CD4-positive, alpha-beta T cell treated with Interleukin-2 at 100 ng/mL for 4 hours (primary cell): Measurements from ENCODE around the gene SFT2D3.

Experiments
- DNase-seq: peaks from one replicate; pipeline ENCODE4 v3.0.0-alpha.2; 2020; ENCODE audit warnings: low spot score

SFT2D3 gene

DNA sequence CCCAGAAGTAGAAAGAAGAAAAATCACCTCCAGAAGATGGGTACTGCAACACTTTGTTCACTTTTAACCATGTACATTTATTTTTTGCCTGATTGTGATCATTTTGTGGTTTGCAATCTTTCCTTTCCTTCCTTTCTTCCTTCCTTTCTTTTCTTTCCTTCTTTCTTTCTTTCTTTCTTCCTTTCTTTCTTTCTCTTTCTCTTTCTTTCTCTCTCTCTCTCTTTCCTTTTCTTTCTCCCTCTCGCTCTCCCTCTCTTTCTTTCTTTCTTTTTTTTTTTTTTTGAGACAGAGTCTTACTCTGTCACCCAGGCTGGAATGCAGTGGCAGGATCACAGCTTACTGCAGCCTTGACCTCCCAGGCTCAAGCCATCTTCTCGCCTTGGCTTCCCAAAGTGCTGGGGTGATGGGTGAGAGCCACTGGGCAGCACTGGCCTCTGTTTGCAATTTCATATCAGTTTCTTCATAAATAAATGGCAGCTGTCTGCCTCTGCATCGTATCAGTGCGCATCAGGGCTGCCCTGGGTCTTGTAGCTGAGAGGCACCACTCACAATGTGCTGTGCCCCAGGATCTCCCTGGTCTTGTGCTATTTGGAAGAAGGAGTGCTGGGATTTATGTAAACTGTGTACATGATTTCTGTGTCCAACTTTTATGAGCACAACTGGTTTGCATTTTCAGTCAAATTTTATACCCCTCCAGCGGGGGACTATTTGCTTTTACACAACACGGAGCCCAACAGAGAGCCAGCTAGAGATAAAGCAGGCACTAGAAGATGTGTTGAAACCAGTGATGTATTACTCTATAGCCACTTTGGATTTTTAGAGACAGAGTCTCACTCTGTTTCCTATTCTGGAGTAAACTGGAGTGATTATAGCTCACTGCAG lies 19.1 kb upstream of the SFT2D3 start:
- no peak for DNase-seq

- no peak for DNase-seq
Measured at GRCh38 chr2:127683056-127683455, 18.2 kb upstream of the SFT2D3 start.

DNA sequence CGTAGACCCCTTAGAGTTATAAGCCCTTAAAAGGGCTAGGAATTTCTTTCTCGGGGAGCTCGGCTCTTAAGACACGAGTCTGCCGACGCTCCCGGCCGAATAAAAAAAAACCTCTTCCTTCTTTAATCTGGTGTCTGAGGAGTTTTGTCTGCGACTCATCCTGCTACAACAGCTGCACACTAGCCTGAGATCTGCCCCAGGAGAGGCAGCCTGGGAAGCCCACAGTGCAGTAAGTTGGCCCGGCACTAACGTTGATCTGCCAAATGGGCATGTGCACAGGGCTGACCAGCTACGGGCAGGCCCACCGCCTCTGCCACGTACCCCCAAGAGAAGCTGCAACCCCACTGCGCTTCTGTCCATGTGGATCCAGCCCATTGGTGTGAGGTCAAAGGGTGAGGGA lies 17.5 kb upstream of the SFT2D3 start:
- no peak for DNase-seq

DNA sequence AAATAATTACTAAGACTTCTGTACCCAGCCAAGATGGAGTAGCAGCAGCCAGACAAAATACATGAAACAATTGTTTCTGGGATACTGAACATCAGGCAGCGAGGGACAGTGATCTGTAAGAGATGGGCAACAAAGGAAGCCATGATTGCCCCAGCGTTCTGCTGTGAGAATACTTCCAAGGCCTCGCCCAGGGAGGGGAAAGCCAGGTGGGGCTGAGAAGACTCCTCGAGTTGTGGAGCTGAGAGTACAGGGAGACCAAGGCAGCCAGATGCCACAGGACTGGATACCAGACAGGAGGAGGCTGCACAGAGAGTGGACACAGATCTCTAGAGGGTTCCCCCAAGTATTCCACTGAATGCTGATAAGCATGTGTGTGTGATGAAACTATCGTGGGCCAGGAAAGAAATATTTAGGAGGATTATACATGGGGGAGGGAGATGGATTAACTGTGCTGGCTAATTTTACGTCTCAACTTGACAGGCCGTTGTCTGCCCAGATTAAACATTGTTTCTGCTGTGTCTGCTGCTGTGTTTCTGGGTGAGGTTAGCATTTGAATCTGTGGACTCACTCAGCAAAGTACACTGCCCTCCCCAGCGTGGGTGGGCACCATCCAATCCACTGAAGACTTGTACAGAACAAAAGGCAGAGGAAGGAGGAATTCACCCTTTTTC lies 15.8 kb upstream of the SFT2D3 start:
- DNase-seq: no peak

- no peak for DNase-seq
Measured at GRCh38 chr2:127688405-127688804, 12.9 kb upstream of the SFT2D3 start.

GRCh38 chr2:127690696-127691095 lies 10.6 kb upstream of the SFT2D3 start:
- DNase-seq: no peak

GRCh38 chr2:127694986-127695385 lies 6.3 kb upstream of the SFT2D3 start:
- DNase-seq: no peak

DNA sequence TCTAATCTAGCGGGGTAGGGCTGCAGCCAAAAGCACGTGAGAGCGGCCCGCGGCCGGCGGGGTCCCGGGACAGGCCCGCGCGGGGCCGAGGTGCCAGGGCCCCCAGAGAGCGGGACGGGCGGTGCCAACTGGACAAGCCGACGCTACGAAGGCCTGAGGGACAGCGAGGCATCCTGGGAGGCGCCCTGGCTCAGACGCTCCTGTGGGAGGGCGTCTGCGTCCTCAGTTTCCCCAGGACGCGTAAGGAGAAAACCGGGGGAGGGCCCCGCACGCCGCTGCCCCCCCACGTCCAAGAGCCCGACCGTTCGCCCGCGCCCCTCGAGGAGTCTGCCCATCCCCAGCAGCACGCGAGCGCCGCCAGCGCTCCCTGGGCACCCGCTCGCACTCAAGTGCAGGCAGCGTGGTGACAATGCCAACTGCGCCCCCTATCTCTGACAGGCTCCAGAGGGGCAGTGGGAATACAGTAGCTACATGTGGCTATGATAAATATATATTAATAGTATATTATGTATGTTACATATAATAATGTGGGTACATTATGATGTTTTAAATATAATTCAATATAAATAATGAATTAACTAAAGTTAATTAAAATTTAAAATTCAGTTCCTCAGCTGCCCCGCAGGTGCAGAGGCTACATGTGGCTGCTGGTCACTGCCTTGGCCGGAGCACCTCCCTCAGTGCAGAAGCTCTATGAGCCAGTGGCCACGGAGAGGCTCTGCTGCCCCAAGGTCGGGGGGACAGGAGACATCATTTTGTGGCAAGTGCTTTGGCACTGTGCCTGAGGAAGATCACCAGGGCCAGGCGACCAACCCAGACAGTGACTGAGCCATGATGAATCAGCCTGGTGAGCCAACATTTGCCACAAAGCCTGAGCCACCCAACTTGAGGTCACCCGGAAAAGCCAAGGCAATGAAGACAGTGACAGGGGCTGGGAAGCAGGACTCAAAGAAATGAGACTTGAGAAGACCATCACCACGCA lies 5.5 kb upstream of the SFT2D3 start:
- DNase-seq: peak; percentile 52

DNA sequence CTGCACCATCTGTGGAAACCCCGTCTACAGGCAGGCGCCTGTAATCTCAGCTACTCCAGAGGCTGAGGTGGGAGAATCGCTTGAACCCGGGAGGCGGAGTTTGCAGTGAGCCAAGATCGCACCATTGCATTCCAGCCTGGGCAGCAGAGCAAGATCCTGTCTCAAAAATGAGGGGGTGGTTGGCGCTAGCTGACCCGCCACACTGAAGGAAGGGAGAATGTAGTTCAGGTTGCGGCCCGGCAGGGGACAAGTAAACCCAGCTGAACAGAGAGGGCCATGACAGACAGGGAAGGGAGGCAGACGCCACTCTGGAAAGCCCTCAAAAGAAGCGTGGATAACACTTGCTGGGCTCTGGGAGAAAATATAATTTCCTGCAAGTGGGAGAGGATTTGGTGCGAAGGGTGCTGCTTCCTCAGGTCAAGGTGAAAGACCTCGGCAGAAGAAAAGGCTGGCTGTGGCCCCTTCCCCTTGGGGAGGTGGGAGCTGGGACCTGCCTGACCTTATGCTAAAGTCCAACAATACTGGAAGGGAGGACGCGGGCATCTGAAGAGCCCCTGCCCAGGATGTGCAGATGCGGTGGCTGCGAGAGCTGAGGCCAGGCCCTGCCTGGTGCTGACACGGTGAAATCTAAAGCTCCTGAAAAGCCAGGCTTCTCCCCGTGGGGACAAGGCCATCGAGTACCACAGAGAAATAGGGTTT lies 3.7 kb upstream of the SFT2D3 start:
- no peak for DNase-seq

DNA sequence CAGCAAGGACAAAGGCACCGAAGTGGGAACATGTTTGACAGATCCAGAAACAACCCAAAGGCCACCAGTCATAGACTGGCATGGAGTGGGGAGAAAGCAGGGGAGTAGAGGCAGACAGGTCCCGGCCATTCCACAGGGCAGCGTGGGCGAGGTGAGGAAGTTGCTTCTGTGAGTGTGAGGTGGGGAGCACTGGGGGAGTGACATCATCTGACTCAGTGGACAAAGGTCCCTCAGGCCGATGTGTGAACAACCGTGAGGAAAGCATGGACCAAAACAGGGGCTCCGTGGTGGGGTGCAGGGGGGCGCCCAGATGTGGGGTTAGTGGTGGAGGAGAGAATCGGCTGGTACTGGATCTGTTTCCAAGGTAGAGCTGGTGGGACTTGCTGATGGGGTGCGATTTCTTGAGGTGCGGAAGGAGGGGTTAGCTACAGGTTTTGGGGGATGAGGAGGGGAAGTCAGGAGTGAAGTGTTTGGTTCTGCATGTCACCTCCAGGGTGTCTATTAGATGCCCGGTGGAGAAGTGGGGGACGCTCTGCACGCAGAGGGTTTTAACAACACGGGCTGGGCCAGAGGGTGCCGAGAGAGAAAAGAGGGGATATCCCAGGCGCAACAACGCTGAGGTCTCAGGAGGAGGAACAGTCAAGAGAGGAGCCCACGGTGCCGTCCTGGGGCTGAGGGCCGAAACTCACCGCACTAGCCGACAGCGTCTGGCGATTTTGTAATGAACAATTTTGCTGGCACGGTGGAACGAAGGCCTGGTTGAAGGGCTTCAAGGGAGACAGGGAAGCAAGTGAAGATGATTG lies 2.5 kb upstream of the SFT2D3 start:
- no peak for DNase-seq

DNA sequence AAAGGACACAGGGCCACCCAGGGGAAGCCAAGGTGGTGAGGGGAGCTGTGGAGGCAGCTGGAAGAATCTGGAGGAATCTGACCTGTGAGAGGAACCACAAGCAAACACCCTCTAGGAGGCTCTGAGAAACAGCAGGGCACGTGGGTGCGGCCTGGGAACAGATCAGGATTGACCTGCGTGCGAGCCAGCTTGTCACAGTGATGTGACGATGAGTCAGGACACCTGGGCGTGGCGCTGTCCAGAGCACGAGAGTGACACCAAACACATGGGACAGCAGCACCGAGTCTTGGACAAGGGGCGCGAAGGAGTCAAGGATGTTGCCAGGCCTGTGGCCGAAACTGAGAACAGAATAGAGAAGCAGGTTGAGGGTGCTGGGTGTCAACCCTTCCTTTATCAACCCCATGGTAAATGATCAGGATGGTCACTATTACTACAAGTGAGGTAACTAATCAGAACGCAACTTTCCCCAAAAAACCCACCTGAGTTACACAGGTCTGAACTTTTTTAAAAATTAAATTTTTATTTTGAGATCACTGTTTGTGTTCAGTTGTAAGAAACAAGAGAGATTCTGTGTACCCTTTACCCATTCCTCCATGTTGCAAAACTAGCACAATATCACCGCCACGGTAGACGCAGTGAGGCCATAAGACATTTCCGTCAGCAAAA lies 637 bp upstream of the SFT2D3 start:
- peak; percentile 34 for DNase-seq

DNA sequence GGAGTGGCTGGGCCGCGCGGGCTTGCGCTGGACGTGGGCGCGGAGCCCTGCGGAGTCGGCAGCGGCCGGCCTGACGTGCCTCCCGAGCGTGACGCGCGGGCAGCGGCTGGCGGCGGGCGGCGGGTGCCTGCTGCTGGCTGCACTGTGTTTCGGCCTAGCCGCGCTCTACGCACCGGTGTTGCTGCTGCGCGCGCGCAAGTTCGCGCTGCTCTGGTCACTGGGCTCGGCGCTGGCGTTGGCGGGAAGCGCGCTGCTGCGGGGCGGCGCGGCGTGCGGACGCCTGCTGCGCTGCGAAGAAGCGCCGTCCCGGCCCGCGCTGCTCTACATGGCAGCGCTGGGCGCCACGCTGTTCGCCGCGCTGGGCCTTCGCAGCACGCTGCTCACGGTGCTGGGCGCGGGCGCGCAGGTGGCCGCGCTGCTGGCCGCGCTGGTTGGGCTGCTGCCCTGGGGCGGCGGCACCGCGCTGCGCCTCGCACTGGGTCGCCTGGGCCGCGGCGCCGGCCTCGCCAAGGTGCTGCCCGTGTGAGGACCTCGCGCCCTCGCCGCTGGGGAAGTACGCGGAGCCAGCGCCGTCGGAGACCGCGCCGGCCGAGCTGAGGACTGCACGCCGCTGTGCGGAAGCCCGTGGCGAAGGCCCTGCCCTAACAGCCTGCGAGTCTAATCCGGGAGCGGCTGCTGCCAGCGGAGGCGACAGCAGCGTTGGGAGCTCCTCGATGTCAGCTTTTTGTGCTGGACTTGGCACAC lies 526 bp downstream of the SFT2D3 start:
- peak; percentile 80 for DNase-seq

DNA sequence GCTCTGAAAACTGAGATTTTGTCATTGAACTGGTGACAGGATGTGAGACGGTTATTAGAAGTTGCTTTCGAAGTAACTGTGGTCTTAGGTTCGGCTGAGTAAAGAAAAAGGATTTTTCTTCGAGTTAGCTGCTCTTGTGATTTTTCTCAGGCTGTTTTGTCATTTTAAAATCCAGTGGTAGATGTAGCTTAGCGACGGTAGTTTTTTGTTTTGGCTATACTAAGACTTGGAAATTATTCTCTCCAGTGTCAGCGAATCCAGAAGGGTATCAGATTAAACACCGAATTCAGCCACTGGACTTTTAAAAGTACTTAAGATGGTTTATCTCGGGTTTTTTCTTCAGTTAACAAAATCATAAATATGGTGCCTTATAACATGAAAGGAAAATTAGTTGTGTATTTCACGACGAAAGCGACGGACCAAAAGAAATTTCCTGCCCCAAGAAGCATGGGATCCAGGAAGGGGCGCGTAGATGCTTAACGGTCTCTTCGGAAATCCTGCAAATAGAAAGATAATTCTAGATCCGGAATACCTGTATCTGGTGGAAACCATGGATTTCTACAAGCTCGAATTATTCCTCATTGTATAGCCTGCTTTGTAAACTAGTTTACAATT lies 1.2 kb downstream of the SFT2D3 start:
- DNase-seq: no peak

- DNase-seq: no peak
Measured at GRCh38 chr2:127703282-127703681, 2.0 kb downstream of the SFT2D3 start.

- DNase-seq: no peak
Measured at GRCh38 chr2:127704641-127705390, 3.5 kb downstream of the SFT2D3 start.

- no peak for DNase-seq
Measured at GRCh38 chr2:127705391-127706065, 4.2 kb downstream of the SFT2D3 start.

GRCh38 chr2:127706215-127706990 lies 5.1 kb downstream of the SFT2D3 start:
- no peak for DNase-seq
